IMR-90 (cell line): ENCODE data around the gene SLC37A1. TPM values are rescaled to one million over a fixed set of nuclear protein-coding genes. Genes with fewer than 3 reads are reported as not detected.

ENCODE experiments used
- ATAC-seq: fragments of 200-7000 bp; cut with Tn5 transposase; 2 replicates; pipeline ENCODE4 v1.9.1; 2020; ENCODE audit warnings: low read depth, mild to moderate bottlenecking, moderate library complexity
- BruUV-seq: library from RNA; stranded (reverse); fragments of 400-500 nt; replicated peaks from 2 replicates; lab custom pipeline; 2021; lab: Mats Ljungman, UMichigan
- CTCF ChIA-PET: fragments of 300-600 bp; formaldehyde crosslinking; extraction: SDS; loops from one replicate; lab custom pipeline; 2021; ENCODE audit warnings: antibody characterized with exemption; lab: Yijun Ruan, JAX
- POLR2A ChIA-PET: fragments of 300-600 bp; sonication (Branson Sonifier 250); formaldehyde crosslinking; loops from one replicate; lab custom pipeline; 2022; ENCODE audit warnings: antibody characterized with exemption; ENCODE audit not compliant: unreplicated experiment; lab: Charles Lee
- DNase-seq: peaks from one replicate; pipeline ENCODE4 v3.0.0; 2013
- H2AFZ ChIP-seq: replicated peaks from 2 replicates; pipeline ENCODE3; 2013; ENCODE audit warnings: low read length, mild to moderate bottlenecking; ENCODE audit not compliant: poor library complexity
- H2AK5ac ChIP-seq: 2 replicates; pipeline ENCODE4 v1.6.1; 2013; ENCODE audit warnings: low read depth, low read length, inconsistent platforms
- H2AK9ac ChIP-seq: replicated peaks from 2 replicates; pipeline ENCODE3; 2013; ENCODE audit warnings: mild to moderate bottlenecking, low read depth, low read length, moderate library complexity; ENCODE audit not compliant: poor library complexity
- H2BK120ac ChIP-seq: 2 replicates; pipeline ENCODE4 v1.6.1; 2013; ENCODE audit warnings: low read depth, low read length, inconsistent platforms
- H2BK15ac ChIP-seq: 3 replicates; pipeline ENCODE4 v1.6.1; 2013; ENCODE audit warnings: low read depth, low read length, inconsistent platforms
- H2BK20ac ChIP-seq: 2 replicates; pipeline ENCODE4 v1.6.1; 2013; ENCODE audit warnings: low read depth, mild to moderate bottlenecking, inconsistent platforms, low read length, moderate library complexity
- H2BK5ac ChIP-seq: 2 replicates; pipeline ENCODE4 v1.6.1; 2013; ENCODE audit warnings: mild to moderate bottlenecking, low read depth, low read length, inconsistent platforms; ENCODE audit not compliant: poor library complexity, severe bottlenecking
- H3K14ac ChIP-seq: replicated peaks from 2 replicates; pipeline ENCODE4 v1.6.1; 2013; ENCODE audit warnings: low read depth, low read length, inconsistent platforms
- H3K18ac ChIP-seq: 2 replicates; pipeline ENCODE4 v1.6.1; 2013; ENCODE audit warnings: low read depth, low read length, control low read depth
- H3K23ac ChIP-seq: 2 replicates; pipeline ENCODE4 v1.6.1; 2013; ENCODE audit warnings: low read depth, low read length, inconsistent platforms
- H3K27ac ChIP-seq: 2 replicates; pipeline ENCODE4 v1.5.1; 2013; ENCODE audit warnings: mild to moderate bottlenecking, control low read depth, low read length; ENCODE audit not compliant: insufficient read depth
- H3K27me3 ChIP-seq: 2 replicates; pipeline ENCODE4 v1.6.1; 2013; ENCODE audit warnings: low read length; ENCODE audit not compliant: control insufficient read depth, insufficient read depth
- H3K36me3 ChIP-seq: 2 replicates; pipeline ENCODE4 v1.6.1; 2013; ENCODE audit warnings: low read length, mixed read lengths; ENCODE audit not compliant: control insufficient read depth, insufficient read depth
- H3K4ac ChIP-seq: 2 replicates; pipeline ENCODE4 v1.6.1; 2013; ENCODE audit warnings: low read depth, low read length, inconsistent platforms
- H3K4me1 ChIP-seq: 2 replicates; pipeline ENCODE4 v1.6.1; 2013; ENCODE audit warnings: low read length, mixed read lengths; ENCODE audit not compliant: control insufficient read depth, insufficient read depth
- H3K4me2 ChIP-seq: 2 replicates; pipeline ENCODE4 v1.6.1; 2013; ENCODE audit warnings: low read depth, mild to moderate bottlenecking, control low read depth, low read length, moderate library complexity
- H3K4me3 ChIP-seq: 2 replicates; pipeline ENCODE4 v1.5.1; 2013; ENCODE audit warnings: low read depth, mild to moderate bottlenecking, control low read depth, low read length, moderate library complexity; ENCODE audit not compliant: insufficient read depth
- H3K56ac ChIP-seq: 2 replicates; pipeline ENCODE4 v1.6.1; 2013; ENCODE audit warnings: low read length, inconsistent platforms; ENCODE audit not compliant: insufficient read depth; ENCODE audit errors: extremely low read depth
- H3K79me1 ChIP-seq, 2 experiments: 2 replicates each; pipeline ENCODE4 v1.6.1; 2013; ENCODE audit warnings: low read length in 2 of 2, inconsistent platforms in 1 of 2, low read depth in 1 of 2
- H3K9ac ChIP-seq: 2 replicates; pipeline ENCODE4 v1.6.1; 2013; ENCODE audit warnings: low read depth, low read length, control low read depth
- H3K9me1 ChIP-seq: 2 replicates; pipeline ENCODE4 v1.6.1; 2013; ENCODE audit warnings: low read length, inconsistent platforms; ENCODE audit not compliant: insufficient read depth
- H3K9me3 ChIP-seq: 2 replicates; pipeline ENCODE4 v1.6.1; 2013; ENCODE audit warnings: low read length; ENCODE audit not compliant: control insufficient read depth, insufficient read depth
- H4K20me1 ChIP-seq: 2 replicates; pipeline ENCODE4 v1.6.1; 2013; ENCODE audit warnings: low read length, inconsistent platforms; ENCODE audit not compliant: insufficient read depth
- H4K5ac ChIP-seq: 2 replicates; pipeline ENCODE4 v1.6.1; 2013; ENCODE audit warnings: mild to moderate bottlenecking, low read depth, low read length, control low read depth
- H4K8ac ChIP-seq, 2 experiments: 2 replicates each; pipeline ENCODE4 v1.6.1; 2013; ENCODE audit warnings: low read depth in 2 of 2, low read length in 2 of 2, control low read depth in 1 of 2, inconsistent platforms in 1 of 2
- H4K91ac ChIP-seq: 2 replicates; pipeline ENCODE4 v1.6.1; 2013; ENCODE audit warnings: low read depth, low read length, inconsistent platforms; ENCODE audit not compliant: insufficient read depth
- MAFK ChIP-seq: IDR thresholded peaks from 2 replicates; pipeline ENCODE4 v1.6.1; 2012; ENCODE audit warnings: low read depth, low read length, improper control_type of control experiment
- RCOR1 ChIP-seq: IDR thresholded peaks from 2 replicates; pipeline ENCODE4 v1.6.1; 2012; ENCODE audit warnings: mild to moderate bottlenecking, low read length, improper control_type of control experiment; ENCODE audit not compliant: insufficient replicate concordance
- WGBS, 2 experiments: methylation state at CpG; one replicate each; pipeline versions ENCODE4 v1.1.5 to v1.1.7; 2013; ENCODE audit warnings: missing lambda C conversion rate in 2 of 2; ENCODE audit not compliant: insufficient read length in 1 of 2; ENCODE audit errors: extremely low coverage in 2 of 2; 5-methylcytosine and 5-hydroxymethylcytosine counted together
- dilution Hi-C: fragments of 300-500 bp; cut with HindIII; formaldehyde crosslinking; loops from one replicate; pipeline ENCODE4 v1.14.3; 2018; ENCODE audit warnings: low sequenced_read_pairs; ENCODE audit not compliant: unreplicated experiment
- in situ Hi-C: fragments of 300-500 bp; cut with MboI; formaldehyde crosslinking; loops from 3 replicates; pipeline ENCODE4 v1.14.3; 2019; ENCODE audit warnings: low sequenced_read_pairs, inconsistent platforms, mixed read lengths
- intact Hi-C: fragments of 100-400 bp; cut with micrococcal nuclease; formaldehyde crosslinking; loops from 2 replicates; pipeline ENCODE4 v1.10.0; 2022
- polyA plus RNA-seq, 3 experiments: library from polyadenylated mRNA; depleted of rRNA; stranded (reverse); fragments of >200 nt; gene quantifications; 2 replicates each; pipeline ENCODE4 v1.2.3, GENCODE V29; 2012; ENCODE audit warnings: low replicate concordance in 1 of 3
- total RNA-seq: library from RNA; depleted of rRNA; stranded (reverse); fragments of >200 nt; gene quantifications from 2 replicates; pipeline ENCODE4 v1.2.3, GENCODE V29; 2012

Gene SLC37A1
- total and polyA plus RNA-seq, 2 of the 4 experiments (the other 2 are of a cell fraction): 0.36 to 0.48 TPM

GRCh38 chr21:42503711-42504110 is 9.9 kb upstream of the SLC37A1 start:
- CTCF ChIA-PET: no interaction called here
- Histone ChIP-seq H4K5ac (no peak overlapping the region), H2AK5ac (no peak overlapping the region), H3K9me1 (no peaks in the 10 kb centered on the region), H2BK20ac (no peak overlapping the region), H3K79me1 (no peaks in the 10 kb centered on the region), H4K8ac (no peak overlapping the region), H3K14ac (no peak overlapping the region), H2BK15ac (no peak overlapping the region), H3K36me3 (no peaks in the 10 kb centered on the region), H2AK9ac (no peak overlapping the region), H4K20me1 (no peaks in the 10 kb centered on the region), H3K9ac (no peak overlapping the region), H3K27me3 (peaks cover 12% of the 10 kb centered on the region), H2BK5ac (no peak overlapping the region), H3K4me1 (no peaks in the 10 kb centered on the region), H3K23ac (no peak overlapping the region), H3K9me3 (no peaks in the 10 kb centered on the region), H3K27ac (no peak overlapping the region), H3K4ac (no peak overlapping the region), H2BK120ac (no peak overlapping the region), H3K18ac (no peak overlapping the region), H4K91ac (no peak overlapping the region), H3K56ac (no peak overlapping the region), H3K4me3 (no peak overlapping the region), H2AFZ (no peak overlapping the region), H3K4me2 (no peak overlapping the region)
- ATAC-seq: no peak
- WGBS, 2 experiments: 40% methylated on average over 1 of the region's 4 CpGs; no CpG with 5 or more reads in 1 of the 2 experiments
- no peak for DNase-seq
- TF ChIP-seq RCOR1 (no peak), MAFK (no peak)
- POLR2A ChIA-PET: no interaction called here
- intact Hi-C loops: no loop called here
- no TSS peak for BruUV-seq
- in situ Hi-C loops: no loop called here
- dilution Hi-C loops: no loop called here
